Measurements from ENCODE around the gene TLCD1. TPM values are rescaled to one million over a fixed set of nuclear protein-coding genes. Genes with fewer than 3 reads are reported as not detected.

Gene TLCD1
- total and polyA plus RNA-seq, 2 donors (not counting 1 experiment from before 2014, with no cell fraction given): 0.49 to 3.1 TPM

- Histone ChIP-seq H2AFZ (ENCODE audit: insufficient read depth, low read depth, low read length, poor library complexity, severe bottlenecking) (no peak overlapping the region), H3K9ac (ENCODE audit: low read length) (no peak overlapping the region), H4K20me1 (ENCODE audit: control insufficient read depth, insufficient read depth, low read length, poor library complexity, severe bottlenecking) (peaks cover 10% of the 10 kb centered on the region), H3K27ac (ENCODE audit: low read length in 2 of 2) (no peak overlapping the region), H3K9me3 (ENCODE audit: control extremely low read depth in 1 of 3, control insufficient read depth in 2 of 3, insufficient read depth in 1 of 3, low read length in 2 of 3) (no peaks in the 10 kb centered on the region), H3K4me3 (ENCODE audit: control extremely low read depth in 1 of 5, extremely low read depth in 1 of 5, insufficient read depth in 1 of 5, low read depth in 2 of 5, low read length in 4 of 5) (no peak overlapping the region), H3K36me3 (replicated peaks in 1 of 2; ENCODE audit: control extremely low read depth in 1 of 2, control insufficient read depth in 1 of 2, extremely low read depth in 1 of 2, insufficient read depth in 2 of 2, low read length in 1 of 2) (peaks cover 3 to 94% of the 10 kb centered on the region in 2 experiments), H3K4me1 (ENCODE audit: control insufficient read depth in 2 of 2, insufficient read depth in 2 of 2, low read length in 2 of 2) (no peaks in the 10 kb centered on the region), H3K27me3 (replicated peaks in 1 of 4; ENCODE audit: control extremely low read depth in 1 of 4, control insufficient read depth in 3 of 4, insufficient read depth in 4 of 4, low read length in 3 of 4) (no peaks in the 10 kb centered on the region), H3K79me2 (ENCODE audit: control insufficient read depth, insufficient read depth, low read length) (peaks cover 25% of the 10 kb centered on the region), H3K4me2 (replicated peaks; ENCODE audit: low read depth, low read length, poor library complexity, severe bottlenecking) (no peak overlapping the region)
- H3K4me3 Mint-ChIP-seq: no peak overlapping the region
- CTCF ChIA-PET: interaction anchor here (1.2 to 3.4 kb wide), 3 partner anchors 14 to 32 kb away, joined by 4 to 11 read pairs (median 6); partner anchors contain the start of genes BLTP2, SDF2 and SUPT6H
- no peak for TF ChIP-seq EZH2 (IDR thresholded peaks at IDR 0.05; ENCODE audit: borderline replicate concordance, insufficient read depth, low read depth, low read length, poor library complexity, severe bottlenecking)
- TF ChIP-seq CTCF (IDR thresholded peaks at IDR 0.05): peak; percentile 45
- peak; percentile 27 for DNase-seq
- no peaks in the 10 kb centered on the region for H3K4me1 Mint-ChIP-seq
- WGBS (ENCODE audit: insufficient coverage): 100% methylated on average over 3 of the region's 7 CpGs
- H3K27ac Mint-ChIP-seq: peak overlapping the region; percentile 16
- ATAC-seq (ENCODE audit: low read depth): no peak
- intact Hi-C loops (cut with micrococcal nuclease): no loop called here
- H3K9me3 Mint-ChIP-seq (ENCODE audit: insufficient read depth): no peaks in the 10 kb centered on the region
- POLR2A ChIA-PET: no interaction called here
- no peaks in the 10 kb centered on the region for H3K27me3 Mint-ChIP-seq
Measured at GRCh38 chr17:28675980-28676379, 50.1 kb downstream of the TLCD1 start.

GRCh38 chr17:28675490-28675889 lies 50.5 kb downstream of the TLCD1 start:
- Mint-ChIP-seq H3K9me3 (ENCODE audit: insufficient read depth) (no peaks in the 10 kb centered on the region), H3K27me3 (no peaks in the 10 kb centered on the region), H3K4me3 (no peak overlapping the region), H3K27ac (no peak overlapping the region), H3K4me1 (no peaks in the 10 kb centered on the region)
- H4K20me1 ChIP-seq (ENCODE audit: control insufficient read depth, insufficient read depth, low read length, poor library complexity, severe bottlenecking): peaks cover 13% of the 10 kb centered on the region
- no peaks in the 10 kb centered on the region for H3K27me3 ChIP-seq (replicated peaks in 1 of 4; ENCODE audit: control extremely low read depth in 1 of 4, control insufficient read depth in 3 of 4, insufficient read depth in 4 of 4, low read length in 3 of 4)
- WGBS (ENCODE audit: insufficient coverage): no CpG with 5 or more reads among the region's 3 CpGs
- ATAC-seq (ENCODE audit: low read depth): no peak
- H3K4me2 ChIP-seq (replicated peaks; ENCODE audit: low read depth, low read length, poor library complexity, severe bottlenecking): no peak overlapping the region
- no peak overlapping the region for H2AFZ ChIP-seq (ENCODE audit: insufficient read depth, low read depth, low read length, poor library complexity, severe bottlenecking)
- TF ChIP-seq EZH2 (IDR thresholded peaks at IDR 0.05; ENCODE audit: borderline replicate concordance, insufficient read depth, low read depth, low read length, poor library complexity, severe bottlenecking) (no peak), CTCF (IDR thresholded peaks at IDR 0.05) (no peak)
- CTCF ChIA-PET: interaction anchor here (0.7 to 3.4 kb wide), 3 partner anchors 13 to 29 kb away, joined by 3 to 11 read pairs (median 4); partner anchors contain the start of genes SDF2 and SUPT6H
- intact Hi-C loops (cut with micrococcal nuclease): no loop called here
- H3K9me3 ChIP-seq (ENCODE audit: control extremely low read depth in 1 of 3, control insufficient read depth in 2 of 3, insufficient read depth in 1 of 3, low read length in 2 of 3): no peaks in the 10 kb centered on the region
- no peaks in the 10 kb centered on the region for H3K4me1 ChIP-seq (ENCODE audit: control insufficient read depth in 2 of 2, insufficient read depth in 2 of 2, low read length in 2 of 2)
- H3K79me2 ChIP-seq (ENCODE audit: control insufficient read depth, insufficient read depth, low read length): peaks cover 25% of the 10 kb centered on the region
- no peak overlapping the region for H3K4me3 ChIP-seq (ENCODE audit: control extremely low read depth in 1 of 5, extremely low read depth in 1 of 5, insufficient read depth in 1 of 5, low read depth in 2 of 5, low read length in 4 of 5)
- peaks cover 3 to 92% of the 10 kb centered on the region in 2 experiments for H3K36me3 ChIP-seq (replicated peaks in 1 of 2; ENCODE audit: control extremely low read depth in 1 of 2, control insufficient read depth in 1 of 2, extremely low read depth in 1 of 2, insufficient read depth in 2 of 2, low read length in 1 of 2)
- no peak overlapping the region for H3K9ac ChIP-seq (ENCODE audit: low read length)
- no peak for DNase-seq
- POLR2A ChIA-PET: no interaction called here
- no peak overlapping the region for H3K27ac ChIP-seq (ENCODE audit: low read length in 2 of 2)

Small RNAs within 50 kb of the gene (small RNA-seq; reads per million reads assigned to genes)
- gene SNORD42A (ENCODE audit: insufficient read length, low read depth, low replicate concordance): not detected
- not detected for gene SNORD42B (ENCODE audit: insufficient read length, low read depth, low replicate concordance)
- gene SNORD4A (ENCODE audit: insufficient read length, low read depth, low replicate concordance): not detected
- not detected for gene SNORD4B (ENCODE audit: insufficient read length, low read depth, low replicate concordance)

Other genes with a start within 250 kb of the TLCD1 start
- gene FOXN1, start 219.9 kb downstream of the TLCD1 start, total RNA-seq: not detected in 2 replicates
- not detected in 2 replicates for gene FOXN1, start 219.9 kb downstream of the TLCD1 start, polyA plus RNA-seq
- 75.3 and 84.2 TPM in 2 replicates for gene UNC119, start 173.6 kb downstream of the TLCD1 start, total RNA-seq
- gene UNC119, start 173.6 kb downstream of the TLCD1 start, polyA plus RNA-seq: 174 and 180 TPM in 2 replicates
- 52.3 and 55.1 TPM in 2 replicates for gene PIGS, start 154.7 kb downstream of the TLCD1 start, total RNA-seq
- 44.1 and 54.5 TPM in 2 replicates for gene PIGS, start 154.7 kb downstream of the TLCD1 start, polyA plus RNA-seq
- 16.7 and 20.7 TPM in 2 replicates for gene ALDOC, start 149.3 kb downstream of the TLCD1 start, total RNA-seq
- 26.6 and 27.6 TPM in 2 replicates for gene ALDOC, start 149.3 kb downstream of the TLCD1 start, polyA plus RNA-seq
- 8.0 and 10.1 TPM in 2 replicates for gene SPAG5, start 127.2 kb downstream of the TLCD1 start, total RNA-seq
- gene SPAG5, start 127.2 kb downstream of the TLCD1 start, polyA plus RNA-seq: 4.7 and 6.6 TPM in 2 replicates
- gene RSKR, start 112.0 kb downstream of the TLCD1 start, total RNA-seq: 30.4 and 31.9 TPM in 2 replicates
- gene RSKR, start 112.0 kb downstream of the TLCD1 start, polyA plus RNA-seq: 20.3 and 21.5 TPM in 2 replicates
- gene BLTP2, start 81.1 kb downstream of the TLCD1 start, total RNA-seq: 156 and 177 TPM in 2 replicates
- gene BLTP2, start 81.1 kb downstream of the TLCD1 start, polyA plus RNA-seq: 45.9 and 61.8 TPM in 2 replicates
- gene SDF2, start 64.3 kb downstream of the TLCD1 start, total RNA-seq: 38.1 and 40.4 TPM in 2 replicates
- 32.6 and 38.5 TPM in 2 replicates for gene SDF2, start 64.3 kb downstream of the TLCD1 start, polyA plus RNA-seq
- 110 and 119 TPM in 2 replicates for gene SUPT6H, start 64.0 kb downstream of the TLCD1 start, total RNA-seq
- gene SUPT6H, start 64.0 kb downstream of the TLCD1 start, polyA plus RNA-seq: 35.8 and 41.7 TPM in 2 replicates
- 24.4 and 26.8 TPM in 2 replicates for gene PROCA1, start 14.3 kb downstream of the TLCD1 start, total RNA-seq
- gene PROCA1, start 14.3 kb downstream of the TLCD1 start, polyA plus RNA-seq: 7.0 and 7.4 TPM in 2 replicates
- 18.0 and 20.5 TPM in 2 replicates for gene RAB34, start 8.4 kb downstream of the TLCD1 start, total RNA-seq
- gene RAB34, start 8.4 kb downstream of the TLCD1 start, polyA plus RNA-seq: 17.1 and 26.8 TPM in 2 replicates
- gene RPL23A, start 6.2 kb downstream of the TLCD1 start, total RNA-seq: 2,595 and 2,690 TPM in 2 replicates
- gene RPL23A, start 6.2 kb downstream of the TLCD1 start, polyA plus RNA-seq: 1,162 and 1,239 TPM in 2 replicates
- 57.1 and 58.0 TPM in 2 replicates for gene NEK8, start 2.6 kb upstream of the TLCD1 start, total RNA-seq
- 58.2 and 305 TPM in 2 replicates for gene NEK8, start 2.6 kb upstream of the TLCD1 start, polyA plus RNA-seq
- 226 and 235 TPM in 2 replicates for gene TRAF4, start 17.8 kb upstream of the TLCD1 start, total RNA-seq
- gene TRAF4, start 17.8 kb upstream of the TLCD1 start, polyA plus RNA-seq: 683 and 1,058 TPM in 2 replicates
- gene FAM222B, start 116.6 kb upstream of the TLCD1 start, total RNA-seq: 21.9 and 23.1 TPM in 2 replicates
- gene FAM222B, start 116.6 kb upstream of the TLCD1 start, polyA plus RNA-seq: 10.8 and 12.0 TPM in 2 replicates
- 35.9 and 39.5 TPM in 2 replicates for gene ERAL1, start 128.8 kb upstream of the TLCD1 start, total RNA-seq
- gene ERAL1, start 128.8 kb upstream of the TLCD1 start, polyA plus RNA-seq: 28.0 and 45.7 TPM in 2 replicates
- 251 and 270 TPM in 2 replicates for gene FLOT2, start 171.5 kb upstream of the TLCD1 start, total RNA-seq
- 196 and 202 TPM in 2 replicates for gene FLOT2, start 171.5 kb upstream of the TLCD1 start, polyA plus RNA-seq
- gene DHRS13, start 176.8 kb upstream of the TLCD1 start, total RNA-seq: 27.1 and 28.1 TPM in 2 replicates
- gene DHRS13, start 176.8 kb upstream of the TLCD1 start, polyA plus RNA-seq: 9.7 and 11.9 TPM in 2 replicates
- gene PHF12, start 225.3 kb upstream of the TLCD1 start, total RNA-seq: 140 and 148 TPM in 2 replicates
- 82.4 and 116 TPM in 2 replicates for gene PHF12, start 225.3 kb upstream of the TLCD1 start, polyA plus RNA-seq